ENCODE data around the gene MGAT2. TPM values are rescaled to one million over a fixed set of nuclear protein-coding genes. Genes with fewer than 3 reads are reported as not detected.

MGAT2 gene
- total RNA-seq, result 50.3 and 60.4 TPM in 2 replicates
- 55.7 and 64.5 TPM in 2 replicates for polyA plus RNA-seq
- 40.0 and 57.4 TPM in 2 replicates for polyA plus RNA-seq (2012)
- polyA minus RNA-seq (ENCODE audit: low replicate concordance), result 12.6 and 16.0 TPM in 2 replicates

- Histone ChIP-seq H3K4me2 (ENCODE audit: extremely low read depth, insufficient read depth, low read length) (peak within 1 kb of the TSS; percentile 80), H3K27me3 (ENCODE audit: control insufficient read depth, insufficient read depth, low read length) (no peaks in the 10 kb centered on the region), H3K9ac (ENCODE audit: insufficient read depth, low read length) (peak within 1 kb of the TSS; percentile 89), H3K27ac (ENCODE audit: insufficient read depth, low read length) (peak within 1 kb of the TSS; percentile 98), H3K36me3 (ENCODE audit: control insufficient read depth, insufficient read depth, low read length) (peaks cover 6% of the 10 kb centered on the region), H4K20me1 (ENCODE audit: control insufficient read depth, extremely low read depth, insufficient read depth, low read length) (no peaks in the 10 kb centered on the region), H3K4me3 (replicated peaks in 1 of 4; ENCODE audit: control extremely low read depth in 1 of 4, insufficient read depth in 1 of 4, low read depth in 3 of 4, low read length in 4 of 4) (peak within 1 kb of the TSS; percentile 84 to 98 (median 95)), H3K9me3 (ENCODE audit: control insufficient read depth, insufficient read depth, low read depth, low read length) (no peaks in the 10 kb centered on the region), H3K79me2 (ENCODE audit: control insufficient read depth, insufficient read depth, low read length) (peaks cover 64% of the 10 kb centered on the region), H2AFZ (ENCODE audit: low read length) (peak within 1 kb of the TSS; percentile 86), H3K4me1 (ENCODE audit: control insufficient read depth, extremely low read depth, insufficient read depth, low read length) (peaks cover 12% of the 10 kb centered on the region)
- TF ChIP-seq EZH2 (IDR thresholded peaks at IDR 0.05; ENCODE audit: low read length, missing control alignments) (no peak), CTCF (conservative IDR thresholded peaks at IDR 0.05 in 1 of 2, IDR thresholded peaks at IDR 0.05 in 1 of 2; ENCODE audit: low read depth in 1 of 2, low read length in 2 of 2) (peak; percentile 33 to 36)
- DNase-seq (ENCODE audit: low read depth in 2 of 2), result peak; percentile 99
Measured at GRCh38 chr14:49620182-49621113, at the start of gene MGAT2, which contains the start of gene RPL36AL. Gene MGAT2, plus strand, starts transcription at chr14:49620799. Its CDS starts 470 bp downstream, at chr14:49621269. Gene RPL36AL, minus strand, starts transcription at chr14:49620626. Its CDS starts 1,522 bp downstream, at chr14:49619104.

GRCh38 chr14:49574038-49574437 is 46.6 kb upstream of the MGAT2 start:
- no peaks in the 10 kb centered on the region for H4K20me1 ChIP-seq (ENCODE audit: control insufficient read depth, extremely low read depth, insufficient read depth, low read length)
- no peak for TF ChIP-seq CTCF (conservative IDR thresholded peaks at IDR 0.05 in 1 of 2, IDR thresholded peaks at IDR 0.05 in 1 of 2; ENCODE audit: low read depth in 1 of 2, low read length in 2 of 2)
- no peak for TF ChIP-seq EZH2 (IDR thresholded peaks at IDR 0.05; ENCODE audit: low read length, missing control alignments)
- H3K4me2 ChIP-seq (ENCODE audit: extremely low read depth, insufficient read depth, low read length), result no peak overlapping the region
- H3K36me3 ChIP-seq (ENCODE audit: control insufficient read depth, insufficient read depth, low read length), result peaks cover 2% of the 10 kb centered on the region
- no peak overlapping the region for H3K9ac ChIP-seq (ENCODE audit: insufficient read depth, low read length)
- no peaks in the 10 kb centered on the region for H3K79me2 ChIP-seq (ENCODE audit: control insufficient read depth, insufficient read depth, low read length)
- H3K4me3 ChIP-seq (replicated peaks in 1 of 4; ENCODE audit: control extremely low read depth in 1 of 4, insufficient read depth in 1 of 4, low read depth in 3 of 4, low read length in 4 of 4), result no peak overlapping the region
- no peak overlapping the region for H3K27ac ChIP-seq (ENCODE audit: insufficient read depth, low read length)
- no peaks in the 10 kb centered on the region for H3K27me3 ChIP-seq (ENCODE audit: control insufficient read depth, insufficient read depth, low read length)
- H2AFZ ChIP-seq (ENCODE audit: low read length), result no peak overlapping the region
- no peaks in the 10 kb centered on the region for H3K9me3 ChIP-seq (ENCODE audit: control insufficient read depth, insufficient read depth, low read depth, low read length)
- DNase-seq (ENCODE audit: low read depth in 2 of 2), result no peak
- no peaks in the 10 kb centered on the region for H3K4me1 ChIP-seq (ENCODE audit: control insufficient read depth, extremely low read depth, insufficient read depth, low read length)

GRCh38 chr14:49578141-49578540 is 42.5 kb upstream of the MGAT2 start:
- H3K27me3 ChIP-seq (ENCODE audit: control insufficient read depth, insufficient read depth, low read length), result no peaks in the 10 kb centered on the region

More at GRCh38 chr14:49578141-49578540, 42.5 kb upstream of the MGAT2 start:
- Histone ChIP-seq H4K20me1 (ENCODE audit: control insufficient read depth, extremely low read depth, insufficient read depth, low read length) (no peaks in the 10 kb centered on the region), H3K36me3 (ENCODE audit: control insufficient read depth, insufficient read depth, low read length) (peaks cover 6% of the 10 kb centered on the region), H3K27ac (ENCODE audit: insufficient read depth, low read length) (no peak overlapping the region), H3K4me3 (replicated peaks in 1 of 4; ENCODE audit: control extremely low read depth in 1 of 4, insufficient read depth in 1 of 4, low read depth in 3 of 4, low read length in 4 of 4) (no peak overlapping the region), H2AFZ (ENCODE audit: low read length) (no peak overlapping the region), H3K4me1 (ENCODE audit: control insufficient read depth, extremely low read depth, insufficient read depth, low read length) (no peaks in the 10 kb centered on the region), H3K4me2 (ENCODE audit: extremely low read depth, insufficient read depth, low read length) (no peak overlapping the region), H3K79me2 (ENCODE audit: control insufficient read depth, insufficient read depth, low read length) (peaks cover 24% of the 10 kb centered on the region), H3K9ac (ENCODE audit: insufficient read depth, low read length) (no peak overlapping the region), H3K9me3 (ENCODE audit: control insufficient read depth, insufficient read depth, low read depth, low read length) (no peaks in the 10 kb centered on the region)
- no peak for TF ChIP-seq EZH2 (IDR thresholded peaks at IDR 0.05; ENCODE audit: low read length, missing control alignments)
- no peak for TF ChIP-seq CTCF (conservative IDR thresholded peaks at IDR 0.05 in 1 of 2, IDR thresholded peaks at IDR 0.05 in 1 of 2; ENCODE audit: low read depth in 1 of 2, low read length in 2 of 2)
- DNase-seq (ENCODE audit: low read depth in 2 of 2), result no peak

Data from fibroblast of lung (primary cell).